ENCODE measurements around the gene AEBP2. TPM values are rescaled to one million over a fixed set of nuclear protein-coding genes. Genes with fewer than 3 reads are reported as not detected.

AEBP2 gene
- total and polyA plus RNA-seq, 2 of the 8 experiments (the other 6 are each of a cell fraction or from before 2014, with no cell fraction given): 13.6 to 61.4 TPM

GRCh38 chr12:19410211-19410610, 29.1 kb upstream of the AEBP2 start:
- H3K9me3 ChIP-seq (ENCODE audit: insufficient read depth in 2 of 2, low read depth in 1 of 2, low read length in 1 of 2): no peaks in the 10 kb centered on the region
- WGBS, 2 experiments (ENCODE audit: extremely low coverage in 1 of 2, insufficient coverage in 1 of 2, insufficient read length in 1 of 2, insufficient replicate concordance in 2 of 2, low coverage in 1 of 2, low lambda C conversion rate in 2 of 2, missing lambda C conversion rate in 1 of 2): 74% methylated on average over 6 of the region's 6 CpGs; no CpG with 5 or more reads in 1 of the 2 experiments
- no peak overlapping the region for H3K9ac ChIP-seq (replicated peaks in 1 of 4; ENCODE audit: extremely low read depth in 1 of 4, low read depth in 3 of 4, low read length in 3 of 4)
- no peak overlapping the region for H3K4me2 ChIP-seq (ENCODE audit: insufficient read depth in 1 of 2, low read depth in 2 of 2, low read length in 2 of 2)
- no peak for FAIRE-seq
- no peak overlapping the region for H2BK12ac ChIP-seq (ENCODE audit: low read depth, low read length)
- no peak overlapping the region for H2AK5ac ChIP-seq (ENCODE audit: low read depth, low read length)
- no peak overlapping the region for H3K4me3 ChIP-seq (ENCODE audit: extremely low read depth in 1 of 4, insufficient read depth in 2 of 4, low read depth in 3 of 4, low read length in 4 of 4)
- no peak overlapping the region for H3K56ac ChIP-seq (replicated peaks; ENCODE audit: insufficient read length, low read depth, low read length)
- DNase-seq (ENCODE audit: low read depth in 1 of 2, low spot score in 2 of 2): no peak
- H3K4ac ChIP-seq (replicated peaks; ENCODE audit: insufficient read length, low read depth, low read length): no peak overlapping the region
- H2BK15ac ChIP-seq (ENCODE audit: low read length): no peak overlapping the region
- H4K8ac ChIP-seq (ENCODE audit: extremely low read depth, insufficient read depth, low read length): no peak overlapping the region
- H3K4me1 ChIP-seq (replicated peaks in 1 of 4; ENCODE audit: control insufficient read depth in 3 of 4, insufficient read depth in 4 of 4, low read length in 3 of 4): peaks cover 8 to 13% (median 9%) of the 10 kb centered on the region in 4 experiments; a peak in 5 of 7 replicates
- CTCF ChIA-PET (ENCODE audit: partially characterized antibody): interaction anchor here (0.6 kb wide), 1 partner anchor 460 kb away, joined by 3 read pairs; no protein-coding TSS in a partner anchor
- peak overlapping the region; percentile 8; the same call in 1 of the 2 replicates for H2BK5ac ChIP-seq (ENCODE audit: low read depth, low read length)
- 0 out of 2 replicates have a peak overlapping the region, but pooled peaks have one; percentile 43 for H2BK20ac ChIP-seq (ENCODE audit: low read length)
- H2AFZ ChIP-seq (ENCODE audit: low read length): peak overlapping the region; percentile 59; the same call in 1 of the 2 replicates
- no peak overlapping the region for H3K14ac ChIP-seq (ENCODE audit: insufficient read length)
- TF ChIP-seq NRF1 (IDR thresholded peaks at IDR 0.05; ENCODE audit: low read depth, low read length) (no peak), HDAC6 (IDR thresholded peaks at IDR 0.05; ENCODE audit: low read depth, low read length) (no peak), ZNF274 (IDR thresholded peaks at IDR 0.05; ENCODE audit: borderline replicate concordance, extremely low read depth, low read length) (no peak), SUZ12 (IDR thresholded peaks at IDR 0.05; ENCODE audit: low read length) (no peak), E2F6 (IDR thresholded peaks at IDR 0.05) (no peak), GTF2F1 (IDR thresholded peaks at IDR 0.05; ENCODE audit: borderline replicate concordance, low read depth, low read length) (no peak), RXRA (IDR thresholded peaks at IDR 0.05; ENCODE audit: insufficient read depth, low read depth, low read length) (no peak), CBX8 (IDR thresholded peaks at IDR 0.05; ENCODE audit: borderline replicate concordance, low read depth, low read length) (no peak), SP2 (IDR thresholded peaks at IDR 0.05; ENCODE audit: low read length) (no peak), HDAC2 (IDR thresholded peaks at IDR 0.05; ENCODE audit: borderline replicate concordance in 1 of 2, low read depth in 2 of 2, low read length in 2 of 2) (no peak)
- peak overlapping the region; percentile 51; the same call in 1 of the 2 replicates for H3K18ac ChIP-seq (ENCODE audit: extremely low read depth, low read length)
- no peaks in the 10 kb centered on the region for H3K23me2 ChIP-seq (ENCODE audit: low read depth, low read length)
- H4K91ac ChIP-seq (replicated peaks; ENCODE audit: insufficient read length, low read length): peak overlapping the region; percentile 0
- H4K20me1 ChIP-seq (replicated peaks in 1 of 2; ENCODE audit: control insufficient read depth in 1 of 2, insufficient read depth in 2 of 2, low read length in 2 of 2): no peaks in the 10 kb centered on the region
- H3K79me2 ChIP-seq (ENCODE audit: control insufficient read depth in 1 of 2, insufficient read depth in 2 of 2, low read length in 2 of 2): no peaks in the 10 kb centered on the region
- no peaks in the 10 kb centered on the region for H3K79me1 ChIP-seq (ENCODE audit: low read depth, low read length)
- H3K27me3 ChIP-seq (replicated peaks in 1 of 4; ENCODE audit: control insufficient read depth in 3 of 4, extremely low read depth in 1 of 4, insufficient read depth in 3 of 4, low read length in 3 of 4): no peaks in the 10 kb centered on the region
- H3K36me3 ChIP-seq (ENCODE audit: control insufficient read depth in 2 of 4, insufficient read depth in 4 of 4, low read length in 3 of 4): no peaks in the 10 kb centered on the region
- POLR2A ChIA-PET (ENCODE audit: partially characterized antibody): interaction anchor here (1.0 to 1.5 kb wide), 3 partner anchors 9 to 41 kb away, joined by 3 read pairs; no protein-coding TSS in a partner anchor
- no peak overlapping the region for H3K27ac ChIP-seq (ENCODE audit: low read depth, low read length)
- H4K5ac ChIP-seq (ENCODE audit: insufficient read length, low read depth, low read length): no peak overlapping the region
- H2BK120ac ChIP-seq (replicated peaks; ENCODE audit: low read depth, low read length): peak overlapping the region; percentile 80
- H3K23ac ChIP-seq (ENCODE audit: insufficient read length): no peak overlapping the region

Measured in H1 (cell line).